KOPT-K1 (cell line): ENCODE results near the gene ABCA7.

Source experiments
- H3K27ac ChIP-seq: fragments of 200-600 bp; sonication (generic); 2 replicates; pipeline ENCODE4 v1.5.1; 2016; ENCODE audit warnings: antibody characterized with exemption, mild to moderate bottlenecking, low read depth, low read length; ENCODE audit not compliant: poor library complexity, severe bottlenecking
- H3K36me3 ChIP-seq: fragments of 200-600 bp; sonication (generic); 2 replicates; pipeline ENCODE4 v1.5.1; 2017; ENCODE audit warnings: antibody characterized with exemption, mild to moderate bottlenecking, low read length, moderate library complexity; ENCODE audit not compliant: insufficient read depth
- H3K9me3 ChIP-seq: fragments of 200-600 bp; sonication (generic); 2 replicates; pipeline ENCODE4 v1.5.1; 2017; ENCODE audit warnings: antibody characterized with exemption, low read length, mild to moderate bottlenecking; ENCODE audit not compliant: insufficient read depth, poor library complexity, severe bottlenecking

Gene ABCA7

GRCh38 chr19:1086613-1087012 is 46.7 kb downstream of the ABCA7 start:
- Histone ChIP-seq H3K36me3 (peaks cover 96% of the 10 kb centered on the region), H3K9me3 (no peaks in the 10 kb centered on the region), H3K27ac (no peak overlapping the region)

DNA sequence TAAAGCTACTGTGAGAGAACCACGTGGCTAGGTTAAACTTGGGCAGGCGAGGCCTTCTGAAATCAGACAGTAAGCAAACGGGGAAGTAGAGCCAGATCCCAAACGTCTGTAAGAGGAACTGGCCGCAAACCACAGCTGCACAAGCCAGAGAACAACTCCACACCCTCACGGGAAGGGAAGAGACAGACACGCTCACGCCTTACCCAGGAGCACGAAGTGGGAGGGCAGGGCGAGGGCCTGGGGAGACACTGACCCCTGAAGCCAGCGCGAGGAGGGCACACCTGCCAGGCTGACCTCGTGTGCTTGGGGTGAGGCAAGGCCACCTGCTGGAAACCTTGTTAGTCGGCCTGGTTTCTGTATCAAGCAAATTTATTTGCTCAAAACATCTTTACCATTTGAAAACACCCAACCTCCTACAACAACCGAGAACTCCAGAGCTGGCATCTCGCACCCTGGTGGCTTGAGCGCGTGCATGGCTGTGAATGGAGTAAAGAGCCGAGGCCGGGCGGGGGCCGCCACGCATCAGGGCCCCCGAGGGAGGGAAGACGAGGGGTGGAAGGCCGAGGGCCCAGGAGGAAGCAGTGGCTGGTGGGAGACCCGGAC is 48.0 kb downstream of the ABCA7 start:
- peaks cover 96% of the 10 kb centered on the region for H3K36me3 ChIP-seq
- no peak overlapping the region for H3K27ac ChIP-seq
- no peaks in the 10 kb centered on the region for H3K9me3 ChIP-seq

DNA sequence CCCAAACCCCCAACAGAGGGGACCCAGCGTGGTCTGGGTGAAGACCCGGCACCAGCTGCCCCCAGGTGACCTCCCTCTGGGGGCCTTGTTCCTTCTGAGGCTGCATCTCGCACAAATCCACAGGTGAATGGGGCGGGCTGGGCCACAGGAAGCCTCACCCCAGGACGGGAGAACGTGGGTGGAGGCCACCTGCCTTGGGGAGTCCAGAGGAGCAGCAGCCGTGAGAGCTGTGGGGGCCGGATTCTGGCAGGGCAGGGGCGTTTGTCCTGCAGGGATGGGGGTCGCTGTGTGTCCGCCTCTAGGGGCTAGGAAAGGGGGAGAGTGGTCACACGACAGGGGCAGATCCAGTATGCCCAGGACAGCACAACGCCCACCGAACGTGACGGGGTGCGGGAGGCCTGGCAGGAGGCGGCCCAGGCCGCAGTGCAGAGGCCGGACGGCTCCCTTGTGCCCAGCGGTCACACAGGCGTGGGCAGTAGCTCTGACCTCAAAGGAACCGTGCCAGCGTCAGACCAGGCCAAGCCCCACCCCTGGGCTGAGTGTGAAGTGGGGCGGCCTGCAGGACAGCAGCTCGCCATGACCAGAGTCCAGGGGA is 48.6 kb downstream of the ABCA7 start:
- no peaks in the 10 kb centered on the region for H3K9me3 ChIP-seq
- H3K36me3 ChIP-seq: peaks cover 96% of the 10 kb centered on the region
- no peak overlapping the region for H3K27ac ChIP-seq

GRCh38 chr19:1089126-1089771 is 49.3 kb downstream of the ABCA7 start:
- H3K36me3 ChIP-seq: peaks cover 93% of the 10 kb centered on the region
- H3K9me3 ChIP-seq: no peaks in the 10 kb centered on the region
- no peak overlapping the region for H3K27ac ChIP-seq

DNA sequence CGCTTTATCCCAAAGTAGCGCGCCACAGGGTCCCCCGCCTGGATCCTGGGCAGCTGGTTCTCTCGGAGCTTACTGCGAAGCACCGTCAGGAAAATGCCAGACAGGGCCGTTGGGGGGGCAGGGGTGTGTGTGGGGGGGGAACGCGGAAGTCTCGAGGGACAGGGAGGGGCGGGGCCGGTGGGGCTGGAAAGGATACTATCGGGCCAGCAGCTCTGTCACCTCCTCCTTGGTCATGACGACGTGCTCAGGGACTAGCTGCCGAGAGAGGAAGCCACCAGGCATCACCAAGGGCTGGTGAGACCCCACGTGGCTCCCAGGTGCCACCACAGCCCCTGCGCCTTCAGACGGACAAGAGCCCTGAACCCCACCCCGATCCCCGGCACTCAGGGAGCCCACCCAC is 50.0 kb downstream of the ABCA7 start:
- H3K27ac ChIP-seq: no peak overlapping the region
- H3K36me3 ChIP-seq: peaks cover 86% of the 10 kb centered on the region
- no peaks in the 10 kb centered on the region for H3K9me3 ChIP-seq

DNA sequence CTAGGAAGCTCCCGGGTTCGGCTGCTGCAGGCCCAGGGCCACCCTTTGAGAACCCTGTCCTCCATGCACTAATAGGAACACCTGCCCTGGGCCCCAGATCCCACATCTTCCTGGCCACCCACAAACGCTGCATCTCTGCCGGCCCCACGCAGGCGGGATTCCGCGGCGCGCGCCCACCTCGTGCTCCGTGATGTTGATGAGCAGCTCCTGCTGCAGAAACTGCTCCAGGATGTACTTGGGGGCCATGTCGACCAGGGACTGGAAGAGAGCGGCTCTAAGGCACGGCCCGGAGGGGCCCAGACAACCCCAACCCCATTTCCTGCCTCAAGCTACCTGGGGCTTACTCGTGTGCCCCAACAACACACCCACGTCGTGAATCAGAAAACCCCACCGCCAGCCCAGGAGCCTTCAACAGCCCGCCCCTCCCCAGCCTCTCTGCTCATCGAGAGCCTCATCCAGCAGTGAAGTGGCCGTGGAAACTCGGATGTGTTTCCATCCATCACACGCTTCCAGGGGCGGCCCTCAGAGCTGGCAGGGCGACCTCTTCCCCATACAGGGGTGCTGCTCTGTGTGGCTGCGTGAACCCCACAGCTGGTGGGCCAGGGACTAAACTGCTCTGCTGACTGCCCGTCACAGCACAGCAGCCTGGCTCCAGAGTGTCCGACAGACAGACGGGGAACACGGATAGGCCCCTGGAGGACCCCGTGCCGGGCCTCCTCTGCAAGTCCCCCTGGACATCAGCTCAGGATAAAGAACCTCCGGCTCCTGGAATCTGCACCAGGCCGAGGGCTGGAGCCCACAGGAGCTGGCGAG is 51.0 kb downstream of the ABCA7 start:
- Histone ChIP-seq H3K27ac (no peak overlapping the region), H3K36me3 (peaks cover 76% of the 10 kb centered on the region), H3K9me3 (no peaks in the 10 kb centered on the region)

DNA sequence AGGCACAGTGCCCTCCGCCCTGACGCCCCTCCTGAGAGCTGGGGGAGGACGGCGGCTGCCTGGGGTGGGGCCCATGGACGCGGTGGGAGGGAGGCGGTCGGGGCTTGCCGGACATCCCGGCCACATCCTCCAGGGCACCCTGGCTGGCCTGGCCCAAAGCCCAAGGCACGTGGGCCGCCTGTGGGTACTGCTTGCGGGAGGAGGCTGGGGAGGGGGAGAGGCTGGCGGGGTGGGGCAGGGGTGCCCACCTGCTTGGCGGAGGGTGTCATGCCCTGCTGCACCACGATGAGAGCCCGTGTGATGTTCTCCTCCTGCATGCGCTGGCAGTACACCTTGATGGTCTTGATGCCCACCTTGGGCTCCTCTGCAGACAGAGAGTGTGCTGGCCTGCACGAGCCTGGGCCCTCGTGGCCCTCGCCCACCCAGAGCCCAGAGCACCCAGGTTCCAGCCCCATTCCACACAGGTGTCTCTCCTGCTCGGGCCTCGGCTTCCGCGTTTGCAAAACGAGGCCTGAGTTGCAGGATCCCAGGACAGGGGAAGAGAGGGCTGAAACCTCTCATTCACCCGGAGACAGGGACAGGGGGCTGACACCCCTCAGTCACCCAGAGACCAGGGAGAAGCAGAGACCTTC is 51.8 kb downstream of the ABCA7 start:
- Histone ChIP-seq H3K36me3 (peaks cover 69% of the 10 kb centered on the region), H3K27ac (no peak overlapping the region)

GRCh38 chr19:1093330-1093729 is 53.4 kb downstream of the ABCA7 start:
- Histone ChIP-seq H3K36me3 (peaks cover 52% of the 10 kb centered on the region), H3K27ac (no peak overlapping the region), H3K9me3 (no peaks in the 10 kb centered on the region)

More for the DNA sequence above, 51.8 kb downstream of the ABCA7 start:
- H3K9me3 ChIP-seq: no peaks in the 10 kb centered on the region

GRCh38 chr19:1093811-1094553 is 54.1 kb downstream of the ABCA7 start:
- H3K9me3 ChIP-seq: no peaks in the 10 kb centered on the region
- peaks cover 45% of the 10 kb centered on the region for H3K36me3 ChIP-seq
- peak overlapping the region; percentile 64 for H3K27ac ChIP-seq

DNA sequence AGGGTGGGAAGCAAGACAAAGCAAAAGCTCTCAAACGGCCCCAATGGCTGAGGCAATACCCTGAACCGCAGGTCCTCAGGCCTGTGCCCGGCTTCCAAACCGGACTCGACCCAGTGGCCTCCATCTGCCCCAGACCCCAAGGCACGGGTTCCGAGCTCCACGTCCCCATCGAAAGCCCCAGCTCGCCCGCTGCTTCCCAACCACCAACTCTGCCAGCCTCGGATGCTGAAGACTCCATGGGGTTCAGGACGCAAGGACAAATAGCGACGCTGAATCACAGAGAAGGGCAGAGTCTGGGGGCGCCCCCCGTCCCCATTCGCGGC is 54.7 kb downstream of the ABCA7 start:
- H3K9me3 ChIP-seq: no peaks in the 10 kb centered on the region
- peak overlapping the region; percentile 64 for H3K27ac ChIP-seq
- H3K36me3 ChIP-seq: peaks cover 39% of the 10 kb centered on the region

DNA sequence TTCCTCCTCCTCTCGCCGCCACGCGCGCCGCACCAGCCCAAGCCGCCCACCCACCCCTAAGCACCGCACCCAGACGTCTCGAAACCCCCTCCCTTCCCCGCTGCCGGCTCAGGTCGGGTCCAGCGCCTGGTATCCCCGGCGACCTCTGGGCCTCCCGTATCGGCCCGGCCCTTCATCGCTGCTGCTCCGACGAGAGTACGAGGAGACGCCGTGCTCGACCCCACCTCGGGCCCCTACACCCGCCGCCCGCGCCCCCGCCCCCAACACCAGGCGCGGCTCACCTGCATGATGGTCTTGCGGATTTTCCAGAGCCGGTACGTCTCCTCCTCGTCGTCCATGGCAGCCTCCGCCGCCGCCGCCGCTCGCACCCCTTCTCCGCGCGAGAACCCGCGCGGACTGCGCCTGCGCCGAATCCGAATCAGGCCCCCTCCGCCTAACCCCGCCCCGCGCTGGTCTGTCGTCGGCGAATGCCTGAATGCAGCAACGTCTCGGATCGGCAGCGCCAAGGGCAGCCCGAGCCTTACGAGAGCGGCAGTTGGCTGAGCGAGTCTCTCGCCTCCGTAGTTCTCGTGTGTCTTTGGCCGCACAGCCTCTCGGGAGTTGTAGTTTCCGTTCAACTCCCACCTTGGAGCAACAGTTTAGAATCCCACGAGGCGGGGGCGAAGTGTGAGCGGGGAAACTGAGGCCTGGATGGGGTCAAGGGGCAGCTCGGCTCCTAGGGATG is 55.2 kb downstream of the ABCA7 start, which contains the start of gene POLR2E:
TSS of gene POLR2E (minus strand) at position 398 of the 724 bp plus-strand sequence. CDS start at position 338, 60 bp downstream.
- peak within 1 kb of the TSS; percentile 64 for H3K27ac ChIP-seq
- H3K9me3 ChIP-seq: no peaks in the 10 kb centered on the region
- peaks cover 36% of the 10 kb centered on the region for H3K36me3 ChIP-seq

GRCh38 chr19:1097810-1098176 is 57.9 kb downstream of the ABCA7 start:
- H3K36me3 ChIP-seq: peaks cover 11% of the 10 kb centered on the region; the same call in 1 of the 2 replicates
- H3K27ac ChIP-seq: no peak overlapping the region
- no peaks in the 10 kb centered on the region for H3K9me3 ChIP-seq

- H3K27ac ChIP-seq: no peak overlapping the region
- no peaks in the 10 kb centered on the region for H3K9me3 ChIP-seq
- H3K36me3 ChIP-seq: peaks cover 5% of the 10 kb centered on the region; the same call in 1 of the 2 replicates
These were observed 58.5 kb downstream of the ABCA7 start for GRCh38 chr19:1098177-1099051.
